Caco-2 (cell line): ENCODE measurements around the gene L3MBTL4. TPM values are rescaled to one million over a fixed set of nuclear protein-coding genes. Genes with fewer than 3 reads are reported as not detected.

Source experiments
- BruUV-seq: library from RNA; stranded (reverse); fragments of 400-500 nt; replicated peaks from 2 replicates; lab custom pipeline; 2021; lab: Mats Ljungman, UMichigan
- CTCF ChIA-PET: fragments of 300-600 bp; sonication (Branson Sonifier 250); formaldehyde crosslinking; loops from one replicate; lab custom pipeline; 2022; ENCODE audit warnings: antibody characterized with exemption; lab: Charles Lee
- POLR2A ChIA-PET: fragments of 300-600 bp; sonication (Branson Sonifier 250); formaldehyde crosslinking; loops from one replicate; lab custom pipeline; 2022; ENCODE audit warnings: antibody characterized with exemption; lab: Charles Lee
- DNase-seq, 2 experiments: peaks; one replicate each; pipeline versions ENCODE4 v3.0.0 to v3.0.0-alpha.2; 2020 to 2022
- H3K27me3 ChIP-seq: replicated peaks from 2 replicates; pipeline ENCODE4 v1.6.0; 2011; ENCODE audit warnings: low read length; ENCODE audit not compliant: control insufficient read depth, insufficient read depth
- H3K36me3 ChIP-seq: 2 replicates; pipeline ENCODE4 v1.5.1; 2011; ENCODE audit warnings: low read length; ENCODE audit not compliant: control insufficient read depth, insufficient read depth
- H3K4me1 ChIP-seq: fragments of 250-450 bp; sonication (Bioruptor Pico); 2 replicates; pipeline ENCODE4 v1.5.1; 2020; ENCODE audit warnings: mild to moderate bottlenecking
- H3K4me3 ChIP-seq: 2 replicates; pipeline ENCODE4 v1.5.1; 2011; ENCODE audit warnings: low read depth, mild to moderate bottlenecking, control low read depth, low read length
- H3K9me3 ChIP-seq: fragments of 250-450 bp; sonication (Bioruptor Pico); 2 replicates; pipeline ENCODE4 v1.5.1; 2020; ENCODE audit warnings: mild to moderate bottlenecking, moderate library complexity
- H3K27ac Mint-ChIP-seq: one replicate; pipeline ENCODE4 v1.8.0; 2022; ENCODE audit warnings: mixed read lengths; ENCODE audit not compliant: unreplicated experiment
- H3K27me3 Mint-ChIP-seq: one replicate; pipeline ENCODE4 v1.8.0; 2022; ENCODE audit warnings: mixed read lengths; ENCODE audit not compliant: insufficient read depth, unreplicated experiment
- H3K36me3 Mint-ChIP-seq: one replicate; pipeline ENCODE4 v1.8.0; 2022; ENCODE audit warnings: mild to moderate bottlenecking, mixed read lengths; ENCODE audit not compliant: insufficient read depth, unreplicated experiment
- H3K4me1 Mint-ChIP-seq: one replicate; pipeline ENCODE4 v1.8.0; 2022; ENCODE audit warnings: low read depth, mixed read lengths; ENCODE audit not compliant: unreplicated experiment
- H3K4me3 Mint-ChIP-seq: one replicate; pipeline ENCODE4 v1.8.0; 2022; ENCODE audit warnings: mild to moderate bottlenecking, moderate library complexity, mixed read lengths; ENCODE audit not compliant: unreplicated experiment
- H3K9me3 Mint-ChIP-seq: one replicate; pipeline ENCODE4 v1.8.0; 2022; ENCODE audit warnings: mixed read lengths; ENCODE audit not compliant: unreplicated experiment
- intact Hi-C: fragments of 100-400 bp; cut with micrococcal nuclease; formaldehyde crosslinking; loops from one replicate; pipeline ENCODE4 v1.10.0; 2022; ENCODE audit not compliant: unreplicated experiment
- total RNA-seq: library from RNA; stranded (reverse); gene quantifications from 2 replicates; pipeline ENCODE4 v1.2.3, GENCODE V29; 2022
- TF ChIP-seq, protein P1 (sequence below), 2 experiments: fragments of 200-600 bp in 1 of 2; IDR thresholded peaks; 1 replicate in 1 of 2; 2 replicates in 1 of 2; pipeline versions ENCODE4 v1.5.1 to v1.8.0; 2011 to 2022; ENCODE audit warnings: antibody characterized with exemption in 1 of 2, control low read depth in 1 of 2, inconsistent platforms in 1 of 2, low read depth in 1 of 2, low read length in 1 of 2, mild to moderate bottlenecking in 1 of 2, moderate library complexity in 1 of 2; ENCODE audit not compliant: insufficient read depth in 1 of 2, severe bottlenecking in 1 of 2, unreplicated experiment in 1 of 2

The L3MBTL4 gene
- total RNA-seq, 1 experiment from 2014 or later: 0.23 TPM

DNA sequence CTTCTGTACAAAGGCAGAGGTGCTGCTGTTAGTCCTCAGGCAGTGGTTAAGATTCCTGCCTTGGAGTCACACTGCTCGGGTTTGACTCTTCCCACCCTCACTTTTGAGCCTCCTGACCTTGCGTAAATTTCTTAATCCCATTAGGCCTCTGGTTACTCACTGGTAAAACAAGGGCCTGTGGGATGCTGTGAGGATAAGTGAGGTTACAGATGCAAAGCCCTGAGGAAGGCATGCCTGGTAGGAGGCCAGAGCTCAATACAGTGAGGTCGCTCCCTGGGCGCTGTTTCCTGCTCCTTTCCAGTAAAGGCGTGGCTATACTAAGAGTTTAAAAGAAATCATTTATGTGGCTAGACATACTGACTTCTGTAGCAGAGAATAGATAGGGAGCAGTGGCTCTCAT, 391.9 kb downstream of the L3MBTL4 start:
- Mint-ChIP-seq H3K36me3 (no peaks in the 10 kb centered on the region), H3K27me3 (peaks cover 23% of the 10 kb centered on the region), H3K9me3 (no peaks in the 10 kb centered on the region), H3K27ac (no peak overlapping the region), H3K4me3 (no peak overlapping the region), H3K4me1 (no peaks in the 10 kb centered on the region)
- BruUV-seq: no TSS peak
- TF ChIP-seq, protein P1, sequence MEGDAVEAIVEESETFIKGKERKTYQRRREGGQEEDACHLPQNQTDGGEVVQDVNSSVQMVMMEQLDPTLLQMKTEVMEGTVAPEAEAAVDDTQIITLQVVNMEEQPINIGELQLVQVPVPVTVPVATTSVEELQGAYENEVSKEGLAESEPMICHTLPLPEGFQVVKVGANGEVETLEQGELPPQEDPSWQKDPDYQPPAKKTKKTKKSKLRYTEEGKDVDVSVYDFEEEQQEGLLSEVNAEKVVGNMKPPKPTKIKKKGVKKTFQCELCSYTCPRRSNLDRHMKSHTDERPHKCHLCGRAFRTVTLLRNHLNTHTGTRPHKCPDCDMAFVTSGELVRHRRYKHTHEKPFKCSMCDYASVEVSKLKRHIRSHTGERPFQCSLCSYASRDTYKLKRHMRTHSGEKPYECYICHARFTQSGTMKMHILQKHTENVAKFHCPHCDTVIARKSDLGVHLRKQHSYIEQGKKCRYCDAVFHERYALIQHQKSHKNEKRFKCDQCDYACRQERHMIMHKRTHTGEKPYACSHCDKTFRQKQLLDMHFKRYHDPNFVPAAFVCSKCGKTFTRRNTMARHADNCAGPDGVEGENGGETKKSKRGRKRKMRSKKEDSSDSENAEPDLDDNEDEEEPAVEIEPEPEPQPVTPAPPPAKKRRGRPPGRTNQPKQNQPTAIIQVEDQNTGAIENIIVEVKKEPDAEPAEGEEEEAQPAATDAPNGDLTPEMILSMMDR (IDR thresholded peaks at IDR 0.05; ENCODE audit: insufficient read depth in 1 of 2, low read depth in 1 of 2, low read length in 1 of 2, severe bottlenecking in 1 of 2, unreplicated experiment in 1 of 2): no peak
- CTCF ChIA-PET: no interaction called here
- no peaks in the 10 kb centered on the region for H3K4me1 ChIP-seq
- H3K27me3 ChIP-seq: no peaks in the 10 kb centered on the region
- intact Hi-C loops: no loop called here
- no peak for DNase-seq
- no peak overlapping the region for H3K4me3 ChIP-seq
- POLR2A ChIA-PET: no interaction called here
- H3K36me3 ChIP-seq: no peaks in the 10 kb centered on the region
- no peaks in the 10 kb centered on the region for H3K9me3 ChIP-seq

DNA sequence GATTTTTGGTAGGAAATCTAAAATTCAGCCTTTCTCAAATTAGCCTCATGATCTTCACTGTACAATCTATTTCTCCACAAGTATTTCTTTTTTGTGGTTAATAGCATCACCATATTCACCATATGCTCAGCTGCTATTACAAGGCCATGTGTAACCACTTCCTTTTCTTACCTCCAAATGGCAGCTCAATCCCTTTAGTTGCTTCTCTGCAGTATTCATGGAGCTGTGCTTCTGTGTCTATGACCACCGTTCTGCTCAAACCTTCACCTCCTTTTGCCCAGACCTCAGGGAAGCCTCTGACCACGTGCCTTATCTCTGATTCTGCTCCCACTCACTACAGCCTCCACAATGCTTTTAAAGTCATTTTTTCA, 392.7 kb downstream of the L3MBTL4 start:
- no peaks in the 10 kb centered on the region for H3K4me1 ChIP-seq
- Mint-ChIP-seq H3K27ac (no peak overlapping the region), H3K4me3 (no peak overlapping the region), H3K4me1 (no peaks in the 10 kb centered on the region), H3K27me3 (peaks cover 23% of the 10 kb centered on the region), H3K9me3 (no peaks in the 10 kb centered on the region), H3K36me3 (no peaks in the 10 kb centered on the region)
- H3K27me3 ChIP-seq: no peaks in the 10 kb centered on the region
- ChIA-PET CTCF (no interaction called here), POLR2A (no interaction called here)
- no peaks in the 10 kb centered on the region for H3K9me3 ChIP-seq
- no TSS peak for BruUV-seq
- no peaks in the 10 kb centered on the region for H3K36me3 ChIP-seq
- no peak overlapping the region for H3K4me3 ChIP-seq
- TF ChIP-seq, protein P1 (IDR thresholded peaks at IDR 0.05; ENCODE audit: insufficient read depth in 1 of 2, low read depth in 1 of 2, low read length in 1 of 2, severe bottlenecking in 1 of 2, unreplicated experiment in 1 of 2): no peak
- no peak for DNase-seq
- intact Hi-C loops: no loop called here

DNA sequence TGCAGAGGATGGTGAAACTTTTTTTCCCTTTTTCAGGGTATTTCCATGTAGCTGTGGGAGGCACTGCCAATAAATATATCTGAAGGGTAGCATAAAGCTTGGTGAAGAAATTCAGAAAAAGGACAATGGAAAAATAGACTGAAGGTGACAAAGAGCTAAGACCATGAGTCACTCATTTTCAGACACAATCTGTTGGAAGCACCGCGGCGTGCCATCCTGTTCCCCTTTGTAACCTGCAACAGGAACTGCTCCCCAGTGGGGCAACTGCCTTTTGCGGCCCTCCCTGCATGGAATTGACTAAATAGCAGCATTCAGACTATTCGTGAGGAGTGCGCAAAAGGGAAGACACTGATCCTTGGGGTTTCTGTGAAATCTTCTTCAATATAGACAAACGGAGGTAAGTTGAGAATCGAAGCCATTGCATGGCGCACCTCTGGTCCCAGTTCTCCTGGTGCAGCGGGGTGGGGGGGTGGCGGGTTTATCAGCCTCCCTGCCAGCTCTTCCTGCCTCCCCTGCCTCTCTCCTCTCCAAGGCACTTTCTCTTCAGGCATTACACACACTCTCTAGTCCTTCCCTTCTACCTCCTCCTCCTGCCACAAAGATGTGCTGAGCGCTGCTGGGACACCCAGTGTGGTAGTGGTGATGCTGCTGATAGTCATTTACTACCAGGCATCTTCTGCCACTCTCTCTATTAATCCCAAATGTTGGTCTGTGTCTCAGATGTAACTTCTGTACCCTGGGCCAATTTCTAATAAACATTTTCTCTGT, 393.2 kb downstream of the L3MBTL4 start:
- no peaks in the 10 kb centered on the region for H3K4me1 Mint-ChIP-seq
- no peaks in the 10 kb centered on the region for H3K4me1 ChIP-seq
- intact Hi-C loops: no loop called here
- H3K36me3 Mint-ChIP-seq: no peaks in the 10 kb centered on the region
- ChIA-PET CTCF (interaction anchor here (0.6 kb wide), 1 partner anchor 709 kb away, joined by 3 read pairs; no protein-coding TSS in a partner anchor), POLR2A (no interaction called here)
- H3K27me3 Mint-ChIP-seq: peaks cover 26% of the 10 kb centered on the region
- H3K4me3 ChIP-seq: no peak overlapping the region
- no peaks in the 10 kb centered on the region for H3K9me3 Mint-ChIP-seq
- no peak for DNase-seq
- H3K36me3 ChIP-seq: no peaks in the 10 kb centered on the region
- H3K4me3 Mint-ChIP-seq: no peak overlapping the region
- H3K9me3 ChIP-seq: no peaks in the 10 kb centered on the region
- no peak overlapping the region for H3K27ac Mint-ChIP-seq
- no TSS peak for BruUV-seq
- no peaks in the 10 kb centered on the region for H3K27me3 ChIP-seq
- TF ChIP-seq, protein P1 (IDR thresholded peaks at IDR 0.05; ENCODE audit: insufficient read depth in 1 of 2, low read depth in 1 of 2, low read length in 1 of 2, severe bottlenecking in 1 of 2, unreplicated experiment in 1 of 2): no peak
